ENCODE measurements around the gene APBB2.

- TF ChIP-seq YY1 (IDR thresholded peaks at IDR 0.05; ENCODE audit: insufficient read depth, insufficient read length) (no peak), SUZ12 (IDR thresholded peaks at IDR 0.05; ENCODE audit: extremely low read depth, insufficient read depth, insufficient read length) (no peak), ZNF274 (IDR thresholded peaks at IDR 0.05; ENCODE audit: low read depth, low read length) (no peak)
These were observed 71.7 kb downstream of the APBB2 start for GRCh38 chr4:41142376-41143310.
